SKM-1 treated with dmso at 0.1 percent for 144 hours (cell line): ENCODE measurements around the gene ANO2.

Experiments
- DNase-seq: peaks from one replicate; lab custom pipeline; 2025; ENCODE audit not compliant: unreplicated experiment; lab: John Stamatoyannopoulos, UW

Gene ANO2

DNA sequence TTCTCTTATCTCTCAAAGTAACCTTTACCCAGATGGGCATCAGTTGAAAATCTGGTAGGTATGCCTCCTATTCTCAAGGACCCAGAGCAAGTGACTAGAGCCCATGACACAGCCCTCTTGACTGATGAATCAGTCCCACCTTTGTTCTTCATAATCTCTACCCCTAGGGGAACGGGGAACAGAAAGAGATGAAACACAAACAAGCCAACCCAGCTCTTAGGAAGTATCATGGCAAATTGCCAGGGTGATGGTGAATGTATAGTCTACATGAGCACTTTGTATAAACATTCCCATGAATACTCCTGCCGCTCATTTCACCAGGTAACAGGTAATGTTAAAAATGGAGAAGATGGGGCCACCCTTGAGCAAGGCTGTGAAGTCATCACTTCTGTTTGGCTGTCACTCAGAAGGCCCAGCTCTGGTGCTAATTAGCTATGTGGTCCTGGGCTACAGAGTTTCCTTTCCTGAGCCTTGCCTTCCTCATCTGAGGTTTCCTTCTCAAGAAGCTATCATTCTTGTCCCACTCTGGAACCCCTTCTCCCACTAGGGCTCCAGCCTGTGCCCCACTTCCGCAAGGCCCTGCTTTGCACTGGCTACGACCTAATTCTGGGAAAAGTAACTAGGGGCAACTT is 161.7 kb downstream of the ANO2 start:
- no peak for DNase-seq

DNA sequence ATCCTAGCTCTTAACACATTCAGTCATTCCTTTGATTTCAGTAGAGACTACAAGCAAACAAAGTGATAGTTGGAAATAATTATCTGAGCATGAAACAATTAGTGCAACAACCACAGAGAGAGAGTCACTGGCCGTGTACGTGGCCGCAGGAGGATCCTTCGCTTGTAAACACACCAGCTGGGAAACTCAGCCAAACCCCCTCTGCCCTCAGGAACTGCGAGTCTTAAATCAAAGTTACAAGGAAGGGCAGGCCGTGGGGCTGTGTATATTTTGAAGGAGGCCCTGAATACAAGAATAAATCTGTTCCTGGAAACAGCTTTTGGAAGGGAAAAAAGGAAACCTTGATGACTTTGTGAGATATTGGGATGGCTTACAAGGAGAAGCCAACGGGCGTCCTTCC is 164.5 kb downstream of the ANO2 start:
- no peak for DNase-seq

DNA sequence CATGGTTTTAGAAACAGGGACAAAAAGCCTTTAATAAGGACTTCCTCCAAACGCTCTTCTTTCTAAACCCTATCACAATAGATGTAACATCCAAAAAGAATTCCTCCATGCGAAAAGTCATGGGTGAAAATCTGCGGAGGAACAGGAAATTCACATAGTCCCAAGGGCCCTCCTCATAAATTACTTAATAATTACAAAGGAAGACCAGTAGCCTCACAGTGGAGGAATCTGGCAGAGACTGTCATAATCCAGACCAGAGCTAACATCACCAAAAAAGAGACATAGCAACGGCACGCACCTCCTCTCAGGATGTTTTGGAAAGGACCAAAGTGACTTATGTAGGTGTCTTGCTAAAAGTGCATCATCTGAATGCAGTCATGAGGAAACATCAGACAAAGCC is 165.7 kb downstream of the ANO2 start:
- DNase-seq = no peak

DNA sequence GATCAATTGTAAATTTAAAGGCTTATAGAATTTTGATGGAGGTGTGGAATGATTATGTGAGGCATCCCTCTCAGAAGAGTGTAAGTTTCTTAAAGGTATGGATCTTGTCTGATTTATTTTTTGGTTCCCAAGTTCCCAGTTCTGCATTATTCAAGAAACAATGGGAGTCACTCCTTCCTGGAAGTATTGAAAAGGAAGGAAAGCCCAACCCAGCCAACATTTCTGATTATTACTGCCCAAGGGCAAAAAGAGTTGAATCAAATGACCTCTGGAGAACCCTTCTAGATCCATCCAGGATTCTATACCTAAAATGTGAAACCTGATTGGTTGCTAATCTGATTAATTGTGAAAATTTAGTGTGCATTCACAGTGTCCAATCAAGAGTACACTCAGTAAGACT is 166.2 kb downstream of the ANO2 start:
- DNase-seq = no peak

- DNase-seq = no peak
Observed at GRCh38 chr12:5777451-5777850, 167.6 kb downstream of the ANO2 start.

DNA sequence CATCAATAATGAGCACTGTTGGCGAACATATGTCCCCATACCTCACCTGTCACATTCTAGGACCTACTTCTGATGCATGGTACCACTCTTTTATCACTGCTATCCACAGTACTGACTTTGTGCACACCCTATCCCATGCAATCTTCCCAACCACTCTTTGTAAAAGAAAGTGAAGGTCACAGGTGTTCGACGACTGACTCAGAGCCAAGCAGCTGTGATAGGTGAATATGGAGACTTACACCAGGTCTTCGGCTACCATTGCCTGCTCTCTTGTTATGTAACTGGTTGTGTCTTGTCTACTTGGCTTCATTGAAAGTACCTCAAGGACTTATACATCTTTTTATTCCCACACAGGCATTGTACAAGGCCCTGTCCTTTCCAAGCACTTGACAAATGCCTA is 169.0 kb downstream of the ANO2 start:
- DNase-seq = no peak

GRCh38 chr12:5773550-5773949 is 171.5 kb downstream of the ANO2 start:
- no peak for DNase-seq

DNA sequence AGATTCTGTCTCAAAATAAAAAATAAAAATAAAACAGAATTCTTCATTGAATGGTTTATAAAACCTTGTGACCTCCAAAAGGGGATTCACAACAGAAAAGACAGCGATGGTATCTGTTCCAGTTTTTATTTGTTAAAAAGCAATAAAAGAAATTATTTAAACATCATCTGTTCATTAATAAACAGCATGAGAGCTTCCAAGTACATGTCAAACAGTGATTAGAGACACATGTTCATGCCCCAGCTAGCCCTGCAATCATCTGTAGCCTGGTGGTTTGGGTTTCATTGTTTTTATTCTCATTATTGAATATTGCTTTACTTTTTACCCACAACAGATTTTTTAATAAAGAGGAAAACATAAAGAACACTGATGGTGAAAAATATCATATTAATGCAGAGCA is 173.3 kb downstream of the ANO2 start:
- DNase-seq = no peak

DNA sequence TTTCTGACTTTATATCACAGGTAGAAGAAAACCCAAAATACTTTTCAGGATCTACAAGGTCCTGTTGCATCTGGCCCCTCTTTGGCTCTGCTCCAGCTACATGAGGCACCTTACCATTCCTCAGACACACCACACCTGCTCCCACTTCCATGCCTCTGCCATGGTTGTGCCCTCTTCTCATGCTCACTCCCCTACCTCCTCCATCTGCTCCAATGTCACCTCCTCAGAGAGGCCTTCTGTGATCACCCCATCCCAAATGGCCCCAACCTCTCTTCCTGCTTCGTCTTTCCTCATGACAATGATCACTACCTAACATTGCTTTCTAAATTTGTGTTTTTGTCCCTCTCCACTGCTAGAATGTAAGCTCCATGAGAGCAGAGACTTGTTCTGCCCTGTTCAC is 174.3 kb downstream of the ANO2 start:
- no peak for DNase-seq

DNA sequence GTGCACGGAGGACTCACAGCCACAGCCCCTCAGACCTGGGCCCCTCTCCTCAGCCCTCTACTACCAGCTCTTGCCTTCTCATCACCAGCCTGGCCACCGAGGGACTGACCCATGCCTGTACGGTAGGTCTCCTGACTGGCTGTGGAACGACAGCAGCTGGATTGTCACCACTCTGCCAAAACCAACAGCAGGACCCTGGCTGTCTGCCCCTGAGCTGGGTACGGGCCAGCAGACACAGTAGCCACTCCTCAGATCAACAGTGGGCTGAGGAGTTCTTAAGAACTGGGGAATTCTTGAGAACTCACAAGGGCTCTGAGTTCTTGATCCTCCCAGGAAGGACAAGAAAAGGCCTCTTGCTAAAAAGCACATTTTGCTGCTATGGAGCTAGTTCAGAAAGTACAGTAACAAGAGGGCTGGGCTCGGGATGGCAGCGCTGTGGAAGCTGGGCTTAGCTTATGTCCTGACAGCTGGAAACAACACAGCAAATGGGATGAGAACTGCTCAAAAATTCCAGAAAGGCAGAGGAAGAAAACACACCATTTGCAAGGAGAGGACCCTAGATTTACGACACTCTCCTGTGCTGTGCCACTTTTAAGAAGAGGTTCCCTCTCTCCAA is 176.4 kb downstream of the ANO2 start:
- DNase-seq = no peak

GRCh38 chr12:5768171-5768570 is 176.9 kb downstream of the ANO2 start:
- DNase-seq = no peak

GRCh38 chr12:5758347-5758746 is 186.7 kb downstream of the ANO2 start:
- DNase-seq = no peak

GRCh38 chr12:5756338-5756842 is 188.7 kb downstream of the ANO2 start:
- no peak for DNase-seq

DNA sequence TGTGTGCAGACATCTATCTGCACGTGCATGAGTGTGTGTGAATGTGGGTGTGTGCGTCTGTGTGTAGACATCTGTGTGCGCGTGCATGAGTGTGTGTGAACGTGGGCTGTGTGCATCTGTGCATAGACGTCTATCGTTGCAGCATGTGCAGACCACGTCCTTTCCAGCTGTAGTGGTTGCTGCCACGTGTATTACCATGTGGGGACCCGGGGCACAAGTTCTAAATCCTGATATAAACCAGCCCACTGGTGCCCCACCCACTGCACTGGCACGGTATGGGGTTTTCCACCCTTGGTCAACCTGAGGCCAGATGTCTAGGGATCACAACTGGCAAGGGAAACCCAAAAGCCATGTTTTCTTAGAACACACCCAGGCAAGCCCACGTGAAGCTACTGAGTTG is 197.0 kb downstream of the ANO2 start:
- no peak for DNase-seq

DNA sequence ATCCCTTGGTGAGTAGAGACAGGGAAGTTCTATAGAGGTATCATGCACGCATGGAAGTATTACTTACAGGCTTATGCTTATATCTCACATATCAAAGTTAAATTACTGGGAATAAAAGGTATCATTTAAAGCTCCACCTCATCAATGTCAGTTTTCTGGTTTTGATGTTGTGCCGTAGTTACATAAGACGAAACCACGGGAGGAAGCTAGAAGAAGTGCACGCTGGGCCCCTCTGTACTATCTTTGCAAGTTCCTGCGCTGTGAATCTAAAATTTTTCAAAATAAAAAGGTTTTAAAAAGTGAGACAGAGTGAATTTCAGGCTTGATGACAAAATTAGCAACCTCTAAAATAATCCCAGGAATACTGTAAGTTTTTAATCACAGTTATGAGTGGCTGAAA is 198.1 kb downstream of the ANO2 start:
- no peak for DNase-seq

- DNase-seq = no peak
Observed at GRCh38 chr12:5746036-5746908, 198.8 kb downstream of the ANO2 start.

- DNase-seq = peak; percentile 2
Observed at GRCh38 chr12:5745251-5745888, 199.7 kb downstream of the ANO2 start.

- no peak for DNase-seq
Observed at GRCh38 chr12:5742258-5742657, 202.8 kb downstream of the ANO2 start.

DNA sequence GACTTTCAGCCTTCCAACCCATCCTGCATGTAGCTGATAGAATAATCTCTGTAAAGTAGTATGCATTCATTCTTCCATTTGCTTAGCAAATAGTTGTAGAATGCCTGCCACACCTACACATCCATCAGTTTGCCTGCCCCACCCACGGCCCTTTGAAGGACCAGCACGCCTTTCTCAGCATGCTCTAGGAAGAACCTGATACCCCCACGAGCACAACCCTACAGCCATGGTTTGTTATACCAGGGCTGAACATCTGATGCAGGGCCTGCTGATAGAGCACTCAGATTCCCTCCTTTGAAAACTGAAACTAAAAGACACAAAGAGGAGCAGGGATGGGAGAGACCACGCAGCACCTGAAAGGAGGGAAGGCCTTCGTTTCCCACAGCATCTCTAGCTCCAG is 205.1 kb downstream of the ANO2 start:
- DNase-seq = no peak

DNA sequence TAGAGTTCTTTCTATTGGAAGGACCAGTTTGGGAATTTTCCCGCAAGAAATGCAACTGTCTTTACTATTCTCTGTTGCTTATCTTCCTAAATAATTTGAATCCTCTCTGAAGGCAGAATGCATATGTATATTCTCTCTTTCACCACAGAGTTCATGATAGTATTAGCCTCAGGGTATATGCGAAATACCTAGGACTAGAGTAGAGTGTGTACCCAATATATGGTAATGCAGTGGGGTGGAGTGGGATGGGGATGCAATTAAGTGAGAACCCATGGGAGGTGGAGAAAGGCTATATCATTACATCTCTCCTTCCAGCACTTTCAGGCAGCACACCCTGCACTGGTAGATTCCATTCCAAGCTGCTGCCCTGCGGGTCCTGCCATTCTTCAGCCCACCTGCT is 207.3 kb downstream of the ANO2 start:
- DNase-seq = no peak

DNA sequence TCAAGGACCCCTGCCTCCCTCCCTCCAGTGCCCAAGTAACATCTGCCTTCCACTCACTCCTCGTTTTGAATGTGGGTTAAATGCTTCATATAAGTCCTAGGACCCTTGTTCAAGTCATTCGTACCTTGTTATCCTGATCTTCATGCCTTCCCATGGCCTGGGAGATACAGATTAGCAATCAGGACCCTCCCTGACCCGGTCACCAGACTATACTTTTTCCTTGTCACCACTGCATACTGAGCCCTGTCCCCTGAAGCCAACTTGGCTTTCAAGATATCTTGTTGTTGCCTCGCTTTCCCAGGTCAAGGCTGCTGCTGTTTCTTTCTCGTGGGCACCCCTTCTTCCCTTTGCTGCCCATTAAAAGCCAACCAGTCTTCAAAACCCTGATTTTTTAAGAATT is 208.5 kb downstream of the ANO2 start:
- no peak for DNase-seq

DNA sequence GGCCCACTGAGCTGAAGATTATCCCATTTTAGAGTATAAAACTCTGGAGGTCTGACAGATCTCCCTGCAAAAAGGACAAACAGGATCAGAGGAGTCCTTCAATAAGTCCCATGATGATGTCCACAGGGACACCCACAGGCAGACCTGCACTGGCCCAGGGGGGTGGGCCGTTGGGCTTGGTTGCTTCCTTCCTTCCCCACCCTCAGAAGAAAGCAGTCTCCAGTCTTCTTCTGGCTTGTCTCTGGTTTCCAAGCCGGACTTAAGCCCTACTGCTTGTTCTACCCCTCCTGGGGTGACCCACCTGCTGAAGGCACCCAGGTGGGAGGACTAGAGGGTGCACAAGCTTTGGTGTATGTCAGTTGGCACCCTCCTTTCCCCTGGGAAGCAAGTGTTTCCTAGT is 209.0 kb downstream of the ANO2 start:
- no peak for DNase-seq
